ENCODE data around the gene TRMT5.

The TRMT5 gene

GRCh38 chr14:60980811-60981632 lies at the start of gene TRMT5, which contains the start of gene SLC38A6:
TRMT5 (minus strand) TSS chr14:60981079; CDS start chr14:60980973, 106 bp downstream.
SLC38A6 (plus strand) TSS chr14:60981245; CDS start chr14:60981278, 33 bp downstream.
- Mint-ChIP-seq H3K4me1 (peaks cover 35% of the 10 kb centered on the region), H3K27me3 (no peaks in the 10 kb centered on the region), H3K36me3 (peaks cover 14% of the 10 kb centered on the region), H3K27ac (no peak within 1 kb of the TSS), H3K9me3 (no peaks in the 10 kb centered on the region), H3K4me3 (no peak within 1 kb of the TSS)

GRCh38 chr14:61026526-61026925 lies 45.6 kb upstream of the TRMT5 start:
- Mint-ChIP-seq H3K27ac (no peak overlapping the region), H3K4me1 (no peaks in the 10 kb centered on the region), H3K27me3 (no peaks in the 10 kb centered on the region), H3K36me3 (peaks cover 2% of the 10 kb centered on the region), H3K9me3 (no peaks in the 10 kb centered on the region), H3K4me3 (no peak overlapping the region)

DNA sequence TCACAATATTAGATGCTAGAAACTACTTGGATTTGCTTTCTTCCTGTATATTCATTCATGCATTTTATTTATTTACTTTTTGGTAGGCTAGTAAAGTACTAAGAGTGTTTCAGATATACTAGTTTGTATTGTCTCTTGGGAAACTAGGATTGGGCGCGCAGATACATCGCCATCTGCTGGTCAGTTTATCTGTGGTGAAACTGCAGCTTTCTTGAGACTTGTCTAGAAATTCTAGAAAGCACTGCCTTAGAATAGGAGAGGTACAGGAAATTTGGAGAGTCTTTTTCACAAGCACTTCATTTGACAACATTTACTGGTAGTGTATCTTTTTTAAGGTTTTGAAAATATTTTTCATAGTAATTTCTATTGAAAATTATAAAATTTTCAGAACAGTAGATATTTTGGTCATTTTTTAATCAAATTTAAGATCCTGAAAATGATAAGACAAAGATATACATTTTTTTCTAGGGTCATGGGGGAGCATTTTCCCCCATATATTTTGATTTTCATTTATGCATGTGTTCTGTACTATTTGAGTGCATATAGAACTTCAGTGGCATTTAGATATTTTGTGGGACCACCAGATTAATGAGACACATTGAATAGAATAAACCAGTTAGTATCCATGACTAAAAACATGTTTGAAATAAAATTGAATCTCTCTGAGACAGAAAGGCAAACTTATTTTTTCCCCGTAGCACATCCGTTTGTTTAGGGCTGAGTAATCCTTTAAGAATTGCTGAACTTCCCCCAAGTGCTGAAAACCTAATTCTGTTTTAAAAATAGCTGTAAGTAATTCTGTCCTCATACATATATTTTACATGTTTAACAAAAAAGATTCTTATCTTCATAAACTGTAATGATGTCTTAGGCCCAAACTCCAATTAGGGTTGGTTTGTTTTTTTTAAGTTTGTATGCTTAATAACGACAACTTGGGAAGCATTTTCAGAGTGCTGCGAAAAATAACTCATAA lies 44.7 kb upstream of the TRMT5 start:
- Mint-ChIP-seq H3K36me3 (no peaks in the 10 kb centered on the region), H3K27me3 (no peaks in the 10 kb centered on the region), H3K27ac (no peak overlapping the region), H3K4me3 (no peak overlapping the region), H3K4me1 (no peaks in the 10 kb centered on the region), H3K9me3 (no peaks in the 10 kb centered on the region)

DNA sequence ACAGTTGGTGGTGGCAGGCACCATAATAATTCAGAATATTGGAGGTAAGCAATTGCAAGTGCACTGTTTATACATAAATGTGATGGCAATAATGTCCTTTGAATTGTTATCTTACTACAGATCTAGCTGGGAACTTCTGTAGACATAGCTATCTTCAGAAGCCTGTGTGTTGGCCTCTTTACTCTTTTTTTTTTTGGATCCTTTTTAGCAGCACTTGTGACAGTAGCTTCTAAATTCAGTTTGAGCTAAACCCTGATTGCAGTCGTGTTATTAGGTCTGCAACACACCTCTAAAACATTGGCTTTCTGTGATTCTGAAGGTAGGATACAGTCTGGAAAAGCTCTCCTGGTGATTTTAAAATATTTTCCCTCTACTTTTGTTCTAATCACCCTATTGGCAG lies 38.7 kb upstream of the TRMT5 start:
- Mint-ChIP-seq H3K9me3 (no peaks in the 10 kb centered on the region), H3K27ac (no peak overlapping the region)

DNA sequence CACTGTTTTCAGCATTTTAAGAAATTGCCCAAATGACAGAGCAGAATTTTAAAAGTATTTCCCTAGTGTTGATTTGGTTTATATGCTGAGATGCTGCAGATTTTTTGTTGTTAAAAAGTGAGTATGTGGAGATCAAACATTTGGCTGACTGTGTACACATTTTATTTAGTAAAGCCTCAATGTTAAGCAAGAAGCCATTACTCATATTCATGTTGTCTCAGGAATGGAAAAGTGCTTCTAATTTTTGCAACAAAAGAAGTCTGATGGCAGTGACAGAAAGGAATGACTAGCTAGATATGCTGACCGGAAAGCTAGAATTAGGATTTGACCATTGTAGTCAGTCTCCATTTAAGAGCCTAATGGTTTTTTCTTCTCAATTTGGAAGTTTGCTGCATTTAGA lies 22.7 kb upstream of the TRMT5 start:
- no peaks in the 10 kb centered on the region for H3K4me1 Mint-ChIP-seq

More for the DNA sequence above, 38.7 kb upstream of the TRMT5 start:
- no peak overlapping the region for H3K4me3 Mint-ChIP-seq
- H3K27me3 Mint-ChIP-seq, result no peaks in the 10 kb centered on the region
- no peaks in the 10 kb centered on the region for H3K4me1 Mint-ChIP-seq
- peaks cover 3% of the 10 kb centered on the region for H3K36me3 Mint-ChIP-seq

GRCh38 chr14:60999536-60999935 lies 18.7 kb upstream of the TRMT5 start:
- H3K4me1 Mint-ChIP-seq, result no peaks in the 10 kb centered on the region
- no peak overlapping the region for H3K4me3 Mint-ChIP-seq
- peaks cover 4% of the 10 kb centered on the region for H3K9me3 Mint-ChIP-seq

More for the DNA sequence above, 22.7 kb upstream of the TRMT5 start:
- Mint-ChIP-seq H3K36me3 (peaks cover 19% of the 10 kb centered on the region), H3K27ac (no peak overlapping the region), H3K9me3 (no peaks in the 10 kb centered on the region), H3K27me3 (no peaks in the 10 kb centered on the region), H3K4me3 (no peak overlapping the region)

DNA sequence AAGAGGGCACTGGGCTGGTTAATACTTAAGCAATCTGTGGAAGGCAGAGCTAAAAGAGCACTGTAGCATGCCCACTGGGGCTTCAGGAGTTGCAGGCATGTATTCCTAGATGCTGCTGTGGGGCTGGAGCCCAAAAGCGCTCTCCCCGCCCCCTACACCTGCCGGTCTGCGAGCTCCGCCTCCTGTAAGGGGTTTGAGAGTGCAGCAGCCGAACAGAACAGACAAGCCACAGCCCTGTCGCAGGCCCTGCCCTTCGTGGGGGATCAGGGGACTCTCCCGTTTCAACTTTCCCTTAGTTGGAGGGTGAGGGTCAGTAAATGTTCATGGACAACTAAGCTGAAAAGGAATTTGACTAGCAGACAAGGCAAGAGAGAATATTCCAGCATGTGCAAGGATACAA lies 17.7 kb upstream of the TRMT5 start:
- Mint-ChIP-seq H3K4me1 (no peaks in the 10 kb centered on the region), H3K9me3 (peaks cover 4% of the 10 kb centered on the region), H3K27ac (no peak overlapping the region), H3K4me3 (no peak overlapping the region), H3K27me3 (no peaks in the 10 kb centered on the region), H3K36me3 (peaks cover 27% of the 10 kb centered on the region)

More at GRCh38 chr14:60999536-60999935, 18.7 kb upstream of the TRMT5 start:
- H3K27ac Mint-ChIP-seq, result no peak overlapping the region
- H3K27me3 Mint-ChIP-seq, result no peaks in the 10 kb centered on the region
- peaks cover 33% of the 10 kb centered on the region for H3K36me3 Mint-ChIP-seq

DNA sequence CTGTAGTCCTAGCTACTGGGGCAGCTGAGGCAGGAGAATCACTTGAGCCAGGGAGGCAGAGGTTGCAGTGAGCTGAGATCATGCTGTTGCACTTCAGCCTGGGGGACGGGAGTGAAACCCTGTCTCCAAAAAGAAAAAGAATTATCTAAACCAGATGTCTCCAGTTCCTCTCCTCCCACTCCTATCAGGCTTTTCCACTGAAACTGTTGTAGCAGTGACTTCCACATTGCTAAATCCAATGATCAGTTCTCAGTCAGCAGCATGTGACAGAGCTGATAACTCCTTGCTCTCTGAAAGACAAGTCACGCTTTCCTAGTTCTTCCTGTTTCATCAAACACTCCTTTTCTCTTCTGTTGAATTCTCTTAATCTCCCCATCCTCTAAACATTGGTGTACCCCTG lies 8.7 kb upstream of the TRMT5 start:
- Mint-ChIP-seq H3K27me3 (no peaks in the 10 kb centered on the region), H3K27ac (no peak overlapping the region), H3K36me3 (peaks cover 23% of the 10 kb centered on the region), H3K4me1 (peaks cover 15% of the 10 kb centered on the region), H3K4me3 (no peak overlapping the region), H3K9me3 (no peaks in the 10 kb centered on the region)

GRCh38 chr14:60986500-60986899 lies 5.6 kb upstream of the TRMT5 start:
- Mint-ChIP-seq H3K4me1 (peaks cover 17% of the 10 kb centered on the region), H3K27ac (no peak overlapping the region), H3K4me3 (no peak overlapping the region), H3K36me3 (peaks cover 20% of the 10 kb centered on the region), H3K9me3 (no peaks in the 10 kb centered on the region), H3K27me3 (no peaks in the 10 kb centered on the region)

DNA sequence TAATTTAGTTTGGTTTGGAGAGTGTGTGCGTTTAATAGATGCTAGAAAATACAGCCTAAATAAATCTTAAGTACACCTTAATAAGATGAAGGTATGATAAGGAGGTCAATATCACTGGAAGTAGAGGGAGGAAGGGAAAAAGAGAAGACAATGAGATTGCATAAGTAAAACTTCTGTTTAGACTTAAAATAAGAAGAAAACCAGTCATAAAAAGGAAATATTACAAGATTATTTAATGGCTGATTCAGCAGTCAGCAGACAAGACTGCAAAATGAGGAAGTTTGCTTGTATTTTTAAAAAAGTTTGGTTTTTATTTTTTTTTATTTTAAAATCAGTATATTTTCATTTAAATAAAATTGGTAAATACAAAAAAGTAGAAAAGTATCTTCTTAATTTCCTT lies 3.3 kb upstream of the TRMT5 start:
- no peak overlapping the region for H3K4me3 Mint-ChIP-seq
- H3K27me3 Mint-ChIP-seq, result no peaks in the 10 kb centered on the region
- no peak overlapping the region for H3K27ac Mint-ChIP-seq
- peaks cover 15% of the 10 kb centered on the region for H3K36me3 Mint-ChIP-seq
- no peaks in the 10 kb centered on the region for H3K9me3 Mint-ChIP-seq
- H3K4me1 Mint-ChIP-seq, result peaks cover 17% of the 10 kb centered on the region

DNA sequence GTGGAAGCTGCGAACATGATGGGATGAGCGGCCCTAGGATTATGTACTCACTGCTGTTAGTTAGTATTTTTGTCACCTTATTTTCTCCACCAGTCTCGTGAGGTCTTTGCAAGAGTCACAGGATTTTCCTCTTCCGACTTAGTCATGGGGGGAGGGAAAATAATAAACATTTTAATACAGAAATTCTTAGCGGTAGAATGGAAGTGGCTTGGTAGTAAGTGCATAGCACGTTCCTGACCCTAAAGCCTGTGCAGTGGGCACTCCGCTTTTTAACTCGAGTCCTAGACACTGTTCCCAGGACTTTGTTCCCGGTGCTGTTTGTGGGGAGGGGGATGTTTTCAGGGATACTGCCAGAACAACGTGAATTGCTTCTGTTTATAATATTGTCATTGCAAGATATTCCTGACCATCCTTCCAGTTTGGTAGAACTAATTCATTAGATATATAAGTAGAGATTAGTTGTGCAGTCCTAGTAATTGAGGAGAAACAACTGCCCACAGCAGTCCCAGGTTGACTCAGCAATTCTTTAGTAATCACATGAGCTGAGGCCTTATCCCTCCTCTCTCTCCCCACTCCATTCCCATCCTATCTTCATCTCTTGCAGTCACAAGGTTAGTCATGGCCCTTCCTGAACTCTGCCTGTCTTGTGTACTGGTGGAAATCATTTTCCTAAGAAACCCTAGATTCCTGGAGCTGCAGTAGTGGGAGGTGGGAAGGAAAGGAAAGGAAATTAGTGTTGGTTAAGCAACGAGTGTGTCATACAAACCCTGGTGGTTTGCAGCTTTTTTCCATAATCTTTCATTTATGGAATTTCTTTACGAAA lies 965 bp upstream of the TRMT5 start:
- Mint-ChIP-seq H3K36me3 (peaks cover 15% of the 10 kb centered on the region), H3K4me1 (peaks cover 30% of the 10 kb centered on the region), H3K9me3 (no peaks in the 10 kb centered on the region), H3K4me3 (no peak overlapping the region), H3K27me3 (no peaks in the 10 kb centered on the region), H3K27ac (no peak overlapping the region)

- Mint-ChIP-seq H3K4me1 (peaks cover 24% of the 10 kb centered on the region), H3K4me3 (peak overlapping the region; percentile 26), H3K36me3 (peaks cover 7% of the 10 kb centered on the region), H3K9me3 (no peaks in the 10 kb centered on the region), H3K27me3 (no peaks in the 10 kb centered on the region), H3K27ac (no peak overlapping the region)
Observed at GRCh38 chr14:60977847-60978246, 3.0 kb downstream of the TRMT5 start.

DNA sequence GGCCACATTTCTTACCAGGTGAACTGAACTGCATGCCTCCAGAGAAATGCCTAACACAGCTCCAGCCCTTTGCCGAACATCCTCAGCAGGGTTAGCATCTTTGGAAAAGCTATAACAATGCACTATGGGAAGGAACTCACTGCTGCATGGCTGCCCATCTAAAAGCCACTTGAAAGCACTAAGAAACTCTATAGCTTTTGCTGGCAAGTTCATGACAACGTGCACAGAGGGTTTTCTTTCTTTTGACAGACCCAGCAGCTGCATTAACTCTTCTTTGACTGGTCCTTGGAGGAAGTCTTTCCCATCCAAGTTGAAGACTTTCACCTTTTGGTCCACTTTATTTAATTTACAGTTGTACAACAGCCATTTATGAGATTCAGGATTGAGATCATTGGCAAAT lies 5.3 kb downstream of the TRMT5 start:
- Mint-ChIP-seq H3K4me1 (peaks cover 24% of the 10 kb centered on the region), H3K27me3 (no peaks in the 10 kb centered on the region), H3K27ac (no peak overlapping the region), H3K36me3 (peaks cover 7% of the 10 kb centered on the region), H3K9me3 (no peaks in the 10 kb centered on the region), H3K4me3 (no peak overlapping the region)

- Mint-ChIP-seq H3K27ac (no peak overlapping the region), H3K4me1 (peaks cover 24% of the 10 kb centered on the region), H3K36me3 (peaks cover 7% of the 10 kb centered on the region), H3K9me3 (no peaks in the 10 kb centered on the region), H3K4me3 (no peak overlapping the region), H3K27me3 (no peaks in the 10 kb centered on the region)
Observed at GRCh38 chr14:60974090-60974651, 6.7 kb downstream of the TRMT5 start.

DNA sequence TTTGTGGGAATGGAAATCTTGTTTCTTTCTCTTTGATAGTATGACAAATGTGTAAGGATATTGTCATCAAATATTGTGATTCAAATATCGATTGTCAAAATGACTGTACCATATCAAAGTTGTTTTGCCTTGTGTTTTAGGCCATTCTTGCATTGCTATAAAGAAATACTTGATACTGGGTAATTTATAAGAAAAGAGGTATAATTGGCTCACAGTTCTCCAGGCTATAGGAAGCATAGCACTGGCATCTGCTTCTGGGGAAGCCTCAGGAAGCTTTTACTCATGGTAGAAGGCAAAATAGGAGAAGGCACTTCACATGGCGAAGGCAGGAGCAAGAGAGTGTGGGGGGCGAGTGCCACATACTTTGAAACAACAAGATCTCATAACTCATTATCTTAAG lies 7.8 kb downstream of the TRMT5 start:
- Mint-ChIP-seq H3K9me3 (no peaks in the 10 kb centered on the region), H3K27ac (no peak overlapping the region), H3K36me3 (peaks cover 7% of the 10 kb centered on the region), H3K27me3 (no peaks in the 10 kb centered on the region), H3K4me3 (no peak overlapping the region), H3K4me1 (peaks cover 16% of the 10 kb centered on the region)

Measured in activated naive CD4-positive, alpha-beta T cell treated with anti-CD3 and anti-CD28 coated beads, Interleukin-2, amount 50 U/mL, for 24 hours (primary cell).